ENCODE results near the gene APOBEC4. TPM values are rescaled to one million over a fixed set of nuclear protein-coding genes. Genes with fewer than 3 reads are reported as not detected.

Gene APOBEC4
- total and polyA plus RNA-seq, 9 of the 15 experiments (the other 6 are each of a cell fraction or from before 2014, with no cell fraction given): not detected

GRCh38 chr1:183604038-183604808 is 48.9 kb downstream of the APOBEC4 start (continued):
- TF ChIP-seq ZNF175 (CRISPR knock-in tag; IDR thresholded peaks at IDR 0.05; ENCODE audit: low read depth) (peak; percentile 50), RCOR1 (IDR thresholded peaks at IDR 0.05; ENCODE audit: borderline replicate concordance in 1 of 2, low read depth in 2 of 2, low read length in 2 of 2) (0 out of 4 replicates have a peak, but pooled peaks of 1 of the 2 experiments have one; percentile 28), KHSRP (IDR thresholded peaks at IDR 0.05) (peak; percentile 40; the same call in 1 of the 2 replicates), HINFP (tag; conservative IDR thresholded peaks at IDR 0.05; ENCODE audit: low read depth) (no peak), GTF2E2 (tag; IDR thresholded peaks at IDR 0.05) (peak; percentile 34; the same call in 1 of the 2 replicates), HCFC1 (IDR thresholded peaks at IDR 0.05; ENCODE audit: low read depth, low read length) (no peak), POU5F1 (IDR thresholded peaks at IDR 0.05; ENCODE audit: borderline replicate concordance, low read depth, low read length, partially characterized antibody) (no peak), PTRF (tag; IDR thresholded peaks at IDR 0.05) (no peak), ZNF584 (CRISPR knock-in tag; IDR thresholded peaks at IDR 0.05; ENCODE audit: low read depth) (no peak), ZNF707 (CRISPR knock-in tag; conservative IDR thresholded peaks at IDR 0.05) (no peak), ATF2 (CRISPR knock-in tag; IDR thresholded peaks at IDR 0.05) (peak; percentile 88; the same call in 1 of the 2 replicates), ESRRA (IDR thresholded peaks at IDR 0.05; ENCODE audit: borderline replicate concordance, low read depth) (peak; percentile 27; the same call in 1 of the 2 replicates), GABPA (tag; conservative IDR thresholded peaks at IDR 0.05; ENCODE audit: low read depth) (peak; percentile 57), SMARCE1 (IDR thresholded peaks at IDR 0.05) (peak; percentile 76; the same call in 1 of the 2 replicates), PCBP2 (IDR thresholded peaks at IDR 0.05; ENCODE audit: low read depth, low read length, poor library complexity, severe bottlenecking) (no peak), NRF1 (conservative IDR thresholded peaks at IDR 0.05 in 1 of 2, IDR thresholded peaks at IDR 0.05 in 1 of 2) (no peak; a peak in 1 of 4 replicates), SMARCA5 (IDR thresholded peaks at IDR 0.05) (no peak), PRMT5 (CRISPR knock-in tag; IDR thresholded peaks at IDR 0.05) (no peak), ZBTB12 (CRISPR knock-in tag; IDR thresholded peaks at IDR 0.05) (peak; percentile 59), MAFK (IDR thresholded peaks at IDR 0.05; ENCODE audit: low read length) (peak; percentile 31; the same call in 1 of the 2 replicates)
- TF ChIP-seq, protein P1, sequence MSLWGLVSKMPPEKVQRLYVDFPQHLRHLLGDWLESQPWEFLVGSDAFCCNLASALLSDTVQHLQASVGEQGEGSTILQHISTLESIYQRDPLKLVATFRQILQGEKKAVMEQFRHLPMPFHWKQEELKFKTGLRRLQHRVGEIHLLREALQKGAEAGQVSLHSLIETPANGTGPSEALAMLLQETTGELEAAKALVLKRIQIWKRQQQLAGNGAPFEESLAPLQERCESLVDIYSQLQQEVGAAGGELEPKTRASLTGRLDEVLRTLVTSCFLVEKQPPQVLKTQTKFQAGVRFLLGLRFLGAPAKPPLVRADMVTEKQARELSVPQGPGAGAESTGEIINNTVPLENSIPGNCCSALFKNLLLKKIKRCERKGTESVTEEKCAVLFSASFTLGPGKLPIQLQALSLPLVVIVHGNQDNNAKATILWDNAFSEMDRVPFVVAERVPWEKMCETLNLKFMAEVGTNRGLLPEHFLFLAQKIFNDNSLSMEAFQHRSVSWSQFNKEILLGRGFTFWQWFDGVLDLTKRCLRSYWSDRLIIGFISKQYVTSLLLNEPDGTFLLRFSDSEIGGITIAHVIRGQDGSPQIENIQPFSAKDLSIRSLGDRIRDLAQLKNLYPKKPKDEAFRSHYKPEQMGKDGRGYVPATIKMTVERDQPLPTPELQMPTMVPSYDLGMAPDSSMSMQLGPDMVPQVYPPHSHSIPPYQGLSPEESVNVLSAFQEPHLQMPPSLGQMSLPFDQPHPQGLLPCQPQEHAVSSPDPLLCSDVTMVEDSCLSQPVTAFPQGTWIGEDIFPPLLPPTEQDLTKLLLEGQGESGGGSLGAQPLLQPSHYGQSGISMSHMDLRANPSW (CRISPR knock-in tag; IDR thresholded peaks at IDR 0.05): no peak
